ENCODE measurements around the gene CREG2. TPM values are rescaled to one million over a fixed set of nuclear protein-coding genes. Genes with fewer than 3 reads are reported as not detected.

CREG2 gene
- total RNA-seq, 1 experiment from 2014 or later: not detected

GRCh38 chr2:101351207-101351606 is 36.1 kb downstream of the CREG2 start:
- Histone ChIP-seq H3K27ac (ENCODE audit: low read depth, low read length, poor library complexity, severe bottlenecking) (no peak overlapping the region), H3K27me3 (replicated peaks; ENCODE audit: insufficient read depth, low read depth, low read length, poor library complexity) (no peaks in the 10 kb centered on the region), H3K4me1 (ENCODE audit: insufficient read depth, low read length, poor library complexity, severe bottlenecking) (no peaks in the 10 kb centered on the region), H3K36me3 (ENCODE audit: insufficient read depth, low read length, poor library complexity, severe bottlenecking) (no peaks in the 10 kb centered on the region), H3K4me3 (ENCODE audit: low read depth, low read length, poor library complexity, severe bottlenecking) (no peak overlapping the region), H3K9me3 (ENCODE audit: low read depth, low read length, poor library complexity, severe bottlenecking) (no peaks in the 10 kb centered on the region)
- TF ChIP-seq EZH2 (IDR thresholded peaks at IDR 0.05; ENCODE audit: borderline replicate concordance, low read depth, low read length, poor library complexity, severe bottlenecking): no peak
- no peak for TF ChIP-seq CTCF (conservative IDR thresholded peaks at IDR 0.05; ENCODE audit: low read depth, low read length)
- ChIA-PET CTCF (no interaction called here), POLR2A (ENCODE audit: low non-redundant PET) (no interaction called here)
- DNase-seq (ENCODE audit: low spot score): no peak
- BruUV-seq (replicated peaks): no TSS peak
- intact Hi-C loops (cut with micrococcal nuclease; ENCODE audit: unreplicated experiment): no loop called here

- Histone ChIP-seq H3K27ac (ENCODE audit: low read depth, low read length, poor library complexity, severe bottlenecking) (no peak overlapping the region), H3K36me3 (ENCODE audit: insufficient read depth, low read length, poor library complexity, severe bottlenecking) (no peaks in the 10 kb centered on the region), H3K4me3 (ENCODE audit: low read depth, low read length, poor library complexity, severe bottlenecking) (no peak overlapping the region), H3K9me3 (ENCODE audit: low read depth, low read length, poor library complexity, severe bottlenecking) (no peaks in the 10 kb centered on the region), H3K4me1 (ENCODE audit: insufficient read depth, low read length, poor library complexity, severe bottlenecking) (no peaks in the 10 kb centered on the region), H3K27me3 (replicated peaks; ENCODE audit: insufficient read depth, low read depth, low read length, poor library complexity) (no peaks in the 10 kb centered on the region)
- DNase-seq (ENCODE audit: low spot score): no peak
- POLR2A ChIA-PET (ENCODE audit: low non-redundant PET): no interaction called here
- no TSS peak for BruUV-seq (replicated peaks)
- TF ChIP-seq EZH2 (IDR thresholded peaks at IDR 0.05; ENCODE audit: borderline replicate concordance, low read depth, low read length, poor library complexity, severe bottlenecking) (no peak), CTCF (conservative IDR thresholded peaks at IDR 0.05; ENCODE audit: low read depth, low read length) (0 out of 2 replicates have a peak, but pooled peaks have one; percentile 26)
- intact Hi-C loops (cut with micrococcal nuclease; ENCODE audit: unreplicated experiment): no loop called here
- CTCF ChIA-PET: no interaction called here
Measured at GRCh38 chr2:101349893-101350662, 37.2 kb downstream of the CREG2 start.

- no peaks in the 10 kb centered on the region for H3K27me3 ChIP-seq (replicated peaks; ENCODE audit: insufficient read depth, low read depth, low read length, poor library complexity)
- ChIA-PET POLR2A (ENCODE audit: low non-redundant PET) (no interaction called here), CTCF (no interaction called here)
- no peaks in the 10 kb centered on the region for H3K36me3 ChIP-seq (ENCODE audit: insufficient read depth, low read length, poor library complexity, severe bottlenecking)
- no peak overlapping the region for H3K4me3 ChIP-seq (ENCODE audit: low read depth, low read length, poor library complexity, severe bottlenecking)
- no peaks in the 10 kb centered on the region for H3K9me3 ChIP-seq (ENCODE audit: low read depth, low read length, poor library complexity, severe bottlenecking)
- BruUV-seq (replicated peaks): no TSS peak
- DNase-seq (ENCODE audit: low spot score): no peak
- intact Hi-C loops (cut with micrococcal nuclease; ENCODE audit: unreplicated experiment): no loop called here
- H3K27ac ChIP-seq (ENCODE audit: low read depth, low read length, poor library complexity, severe bottlenecking): no peak overlapping the region
- TF ChIP-seq EZH2 (IDR thresholded peaks at IDR 0.05; ENCODE audit: borderline replicate concordance, low read depth, low read length, poor library complexity, severe bottlenecking) (no peak), CTCF (conservative IDR thresholded peaks at IDR 0.05; ENCODE audit: low read depth, low read length) (no peak)
- no peaks in the 10 kb centered on the region for H3K4me1 ChIP-seq (ENCODE audit: insufficient read depth, low read length, poor library complexity, severe bottlenecking)
Measured at GRCh38 chr2:101348883-101349282, 38.4 kb downstream of the CREG2 start.

Data from A673 (cell line).